HG02870 (cell line): ENCODE measurements around the gene ROCK1.

Experiments used
- ATAC-seq: cut with Tn5 transposase; IDR thresholded peaks from one replicate; pipeline ENCODE4 v1.9.1; 2021; ENCODE audit warnings: mild to moderate bottlenecking, moderate library complexity; ENCODE audit not compliant: unreplicated experiment

ROCK1 gene

GRCh38 chr18:21109936-21110712 is 1.5 kb downstream of the ROCK1 start:
- ATAC-seq: peak; percentile 1

GRCh38 chr18:21105936-21106335 is 5.7 kb downstream of the ROCK1 start:
- peak; percentile 79 for ATAC-seq

GRCh38 chr18:21101172-21101571 is 10.4 kb downstream of the ROCK1 start:
- no peak for ATAC-seq

GRCh38 chr18:21100678-21101077 is 10.9 kb downstream of the ROCK1 start:
- no peak for ATAC-seq

- no peak for ATAC-seq
These were observed 11.5 kb downstream of the ROCK1 start for GRCh38 chr18:21100146-21100545.

- peak; percentile 70 for ATAC-seq
These were observed 12.2 kb downstream of the ROCK1 start for GRCh38 chr18:21099442-21099841.

- no peak for ATAC-seq
These were observed 14.9 kb downstream of the ROCK1 start for GRCh38 chr18:21096760-21097159.

- ATAC-seq: no peak
These were observed 18.5 kb downstream of the ROCK1 start for GRCh38 chr18:21093133-21093532.

GRCh38 chr18:21090680-21091079 is 20.9 kb downstream of the ROCK1 start:
- ATAC-seq: no peak

GRCh38 chr18:21085579-21086166 is 25.9 kb downstream of the ROCK1 start:
- ATAC-seq: no peak

- no peak for ATAC-seq
These were observed 27.0 kb downstream of the ROCK1 start for GRCh38 chr18:21084511-21085078.

- ATAC-seq: no peak
These were observed 28.6 kb downstream of the ROCK1 start for GRCh38 chr18:21083017-21083416.

- no peak for ATAC-seq
These were observed 30.2 kb downstream of the ROCK1 start for GRCh38 chr18:21081426-21081825.

- no peak for ATAC-seq
These were observed 31.0 kb downstream of the ROCK1 start for GRCh38 chr18:21080576-21080975.

- ATAC-seq: no peak
These were observed 37.0 kb downstream of the ROCK1 start for GRCh38 chr18:21074336-21075323.

GRCh38 chr18:21073180-21073579 is 38.4 kb downstream of the ROCK1 start:
- no peak for ATAC-seq

GRCh38 chr18:21071071-21071470 is 40.5 kb downstream of the ROCK1 start:
- ATAC-seq: no peak

- no peak for ATAC-seq
These were observed 42.1 kb downstream of the ROCK1 start for GRCh38 chr18:21069468-21069867.

- ATAC-seq: no peak
These were observed 47.3 kb downstream of the ROCK1 start for GRCh38 chr18:21064347-21064746.

- no peak for ATAC-seq
These were observed 48.6 kb downstream of the ROCK1 start for GRCh38 chr18:21063011-21063410.

GRCh38 chr18:21057112-21057511 is 54.5 kb downstream of the ROCK1 start:
- ATAC-seq: no peak
